Calu3 (cell line): ENCODE results near the gene RDH16. TPM values are rescaled to one million over a fixed set of nuclear protein-coding genes. Genes with fewer than 3 reads are reported as not detected.

Source experiments
- BruUV-seq: library from RNA; stranded (reverse); fragments of 400-500 nt; replicated peaks from 2 replicates; lab custom pipeline; 2021; lab: Mats Ljungman, UMichigan
- CTCF ChIA-PET: fragments of 300-600 bp; sonication (Branson Sonifier 250); formaldehyde crosslinking; loops from one replicate; lab custom pipeline; 2022; ENCODE audit warnings: antibody characterized with exemption; lab: Charles Lee
- DNase-seq: peaks from one replicate; pipeline ENCODE4 v3.0.0; 2022
- H3K27ac Mint-ChIP-seq: one replicate; pipeline ENCODE4 v1.8.0; 2022; ENCODE audit warnings: mixed read lengths; ENCODE audit not compliant: unreplicated experiment
- H3K27me3 Mint-ChIP-seq: one replicate; pipeline ENCODE4 v1.8.0; 2022; ENCODE audit warnings: mixed read lengths; ENCODE audit not compliant: unreplicated experiment
- H3K36me3 Mint-ChIP-seq: one replicate; pipeline ENCODE4 v1.8.0; 2022; ENCODE audit warnings: mild to moderate bottlenecking, moderate library complexity, mixed read lengths; ENCODE audit not compliant: insufficient read depth, unreplicated experiment
- H3K4me1 Mint-ChIP-seq: one replicate; pipeline ENCODE4 v1.8.0; 2022; ENCODE audit warnings: mild to moderate bottlenecking, low read depth, mixed read lengths; ENCODE audit not compliant: unreplicated experiment
- H3K4me3 Mint-ChIP-seq: one replicate; pipeline ENCODE4 v1.8.0; 2022; ENCODE audit warnings: mild to moderate bottlenecking, low read depth, moderate library complexity, mixed read lengths; ENCODE audit not compliant: unreplicated experiment
- H3K9me3 Mint-ChIP-seq: one replicate; pipeline ENCODE4 v1.8.0; 2022; ENCODE audit warnings: low read depth, mixed read lengths; ENCODE audit not compliant: unreplicated experiment
- intact Hi-C: fragments of 100-400 bp; cut with micrococcal nuclease; formaldehyde crosslinking; loops from one replicate; pipeline ENCODE4 v1.10.0; 2022; ENCODE audit not compliant: unreplicated experiment
- total RNA-seq: library from RNA; stranded (reverse); gene quantifications from 2 replicates; pipeline ENCODE4 v1.2.3, GENCODE V29; 2022
- TF ChIP-seq, protein P1 (sequence below): fragments of 200-600 bp; IDR thresholded peaks from one replicate; pipeline ENCODE4 v1.8.0; 2022; ENCODE audit warnings: antibody characterized with exemption; ENCODE audit not compliant: unreplicated experiment

RDH16 gene
- total RNA-seq, 1 experiment from 2014 or later: 0.28 TPM

DNA sequence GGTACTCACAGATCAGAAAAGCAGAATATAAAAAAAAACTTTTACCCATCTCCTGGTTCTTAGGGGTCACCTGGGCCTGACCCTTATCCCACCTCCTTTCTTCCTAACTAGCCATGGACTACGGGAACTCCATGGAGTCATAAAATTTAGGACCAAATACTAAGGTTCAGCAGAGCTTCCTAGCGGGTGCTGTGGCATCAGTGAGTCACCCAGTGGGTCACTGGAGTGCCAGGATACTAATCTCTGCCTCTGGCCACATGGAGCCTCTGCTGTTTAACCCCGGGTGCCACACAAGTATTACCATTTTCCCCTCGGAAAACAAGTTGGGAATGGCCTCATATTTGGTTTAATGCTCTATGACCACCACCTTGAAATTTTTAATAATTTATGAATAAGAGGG lies 42.0 kb upstream of the RDH16 start:
- no TSS peak for BruUV-seq
- CTCF ChIA-PET: no interaction called here
- H3K36me3 Mint-ChIP-seq: no peaks in the 10 kb centered on the region
- no peaks in the 10 kb centered on the region for H3K9me3 Mint-ChIP-seq
- intact Hi-C loops: no loop called here
- no peak overlapping the region for H3K4me3 Mint-ChIP-seq
- H3K4me1 Mint-ChIP-seq: peaks cover 5% of the 10 kb centered on the region
- TF ChIP-seq, protein P1, sequence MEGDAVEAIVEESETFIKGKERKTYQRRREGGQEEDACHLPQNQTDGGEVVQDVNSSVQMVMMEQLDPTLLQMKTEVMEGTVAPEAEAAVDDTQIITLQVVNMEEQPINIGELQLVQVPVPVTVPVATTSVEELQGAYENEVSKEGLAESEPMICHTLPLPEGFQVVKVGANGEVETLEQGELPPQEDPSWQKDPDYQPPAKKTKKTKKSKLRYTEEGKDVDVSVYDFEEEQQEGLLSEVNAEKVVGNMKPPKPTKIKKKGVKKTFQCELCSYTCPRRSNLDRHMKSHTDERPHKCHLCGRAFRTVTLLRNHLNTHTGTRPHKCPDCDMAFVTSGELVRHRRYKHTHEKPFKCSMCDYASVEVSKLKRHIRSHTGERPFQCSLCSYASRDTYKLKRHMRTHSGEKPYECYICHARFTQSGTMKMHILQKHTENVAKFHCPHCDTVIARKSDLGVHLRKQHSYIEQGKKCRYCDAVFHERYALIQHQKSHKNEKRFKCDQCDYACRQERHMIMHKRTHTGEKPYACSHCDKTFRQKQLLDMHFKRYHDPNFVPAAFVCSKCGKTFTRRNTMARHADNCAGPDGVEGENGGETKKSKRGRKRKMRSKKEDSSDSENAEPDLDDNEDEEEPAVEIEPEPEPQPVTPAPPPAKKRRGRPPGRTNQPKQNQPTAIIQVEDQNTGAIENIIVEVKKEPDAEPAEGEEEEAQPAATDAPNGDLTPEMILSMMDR: no peak
- no peak for DNase-seq
- no peak overlapping the region for H3K27ac Mint-ChIP-seq
- H3K27me3 Mint-ChIP-seq: no peaks in the 10 kb centered on the region

DNA sequence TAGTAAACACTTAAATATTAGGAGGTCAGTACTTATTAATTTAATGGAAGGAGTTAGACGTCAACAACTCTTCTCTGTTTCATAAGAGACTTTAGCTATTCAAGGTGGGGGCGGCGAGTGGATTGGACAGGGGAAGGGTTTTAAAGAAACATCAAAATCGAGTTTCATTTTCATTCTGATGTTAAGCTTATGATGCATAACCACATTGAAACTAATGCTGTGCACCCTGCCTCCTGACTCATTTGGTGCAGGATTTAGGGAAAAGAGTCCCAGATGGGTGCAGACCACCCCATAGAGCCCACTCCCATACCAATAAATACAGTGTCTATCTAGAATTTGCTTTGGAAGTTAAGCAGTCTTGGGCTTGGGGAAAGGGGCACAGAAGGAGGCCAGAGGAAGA lies 41.6 kb upstream of the RDH16 start:
- BruUV-seq: no TSS peak
- Mint-ChIP-seq H3K9me3 (no peaks in the 10 kb centered on the region), H3K27me3 (no peaks in the 10 kb centered on the region), H3K36me3 (no peaks in the 10 kb centered on the region), H3K4me3 (no peak overlapping the region), H3K27ac (no peak overlapping the region), H3K4me1 (peaks cover 5% of the 10 kb centered on the region)
- intact Hi-C loops: no loop called here
- TF ChIP-seq, protein P1: no peak
- DNase-seq: no peak
- CTCF ChIA-PET: no interaction called here

DNA sequence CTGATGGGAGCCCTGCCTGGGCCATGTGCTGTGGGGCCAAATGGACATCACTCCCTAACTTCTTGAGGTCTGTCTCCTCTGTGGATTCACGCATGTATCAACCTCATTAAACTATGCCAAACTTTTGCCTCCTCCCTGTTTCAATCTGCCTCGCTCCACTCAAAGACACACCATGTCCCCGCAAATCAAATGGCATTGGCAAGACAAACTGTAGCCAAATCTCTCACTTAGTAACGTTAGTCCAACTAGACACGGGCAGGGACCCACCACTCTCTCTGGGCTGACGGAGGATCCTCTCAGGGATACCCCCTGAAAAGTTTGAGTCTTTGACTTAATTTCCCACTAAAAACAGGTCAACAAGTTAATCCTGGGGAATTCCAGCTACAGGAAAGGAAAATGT lies 40.9 kb upstream of the RDH16 start:
- BruUV-seq: no TSS peak
- H3K9me3 Mint-ChIP-seq: no peaks in the 10 kb centered on the region
- no peak overlapping the region for H3K4me3 Mint-ChIP-seq
- TF ChIP-seq, protein P1: no peak
- no peaks in the 10 kb centered on the region for H3K36me3 Mint-ChIP-seq
- DNase-seq: no peak
- CTCF ChIA-PET: no interaction called here
- no peaks in the 10 kb centered on the region for H3K27me3 Mint-ChIP-seq
- H3K4me1 Mint-ChIP-seq: peaks cover 5% of the 10 kb centered on the region
- H3K27ac Mint-ChIP-seq: no peak overlapping the region
- intact Hi-C loops: no loop called here

DNA sequence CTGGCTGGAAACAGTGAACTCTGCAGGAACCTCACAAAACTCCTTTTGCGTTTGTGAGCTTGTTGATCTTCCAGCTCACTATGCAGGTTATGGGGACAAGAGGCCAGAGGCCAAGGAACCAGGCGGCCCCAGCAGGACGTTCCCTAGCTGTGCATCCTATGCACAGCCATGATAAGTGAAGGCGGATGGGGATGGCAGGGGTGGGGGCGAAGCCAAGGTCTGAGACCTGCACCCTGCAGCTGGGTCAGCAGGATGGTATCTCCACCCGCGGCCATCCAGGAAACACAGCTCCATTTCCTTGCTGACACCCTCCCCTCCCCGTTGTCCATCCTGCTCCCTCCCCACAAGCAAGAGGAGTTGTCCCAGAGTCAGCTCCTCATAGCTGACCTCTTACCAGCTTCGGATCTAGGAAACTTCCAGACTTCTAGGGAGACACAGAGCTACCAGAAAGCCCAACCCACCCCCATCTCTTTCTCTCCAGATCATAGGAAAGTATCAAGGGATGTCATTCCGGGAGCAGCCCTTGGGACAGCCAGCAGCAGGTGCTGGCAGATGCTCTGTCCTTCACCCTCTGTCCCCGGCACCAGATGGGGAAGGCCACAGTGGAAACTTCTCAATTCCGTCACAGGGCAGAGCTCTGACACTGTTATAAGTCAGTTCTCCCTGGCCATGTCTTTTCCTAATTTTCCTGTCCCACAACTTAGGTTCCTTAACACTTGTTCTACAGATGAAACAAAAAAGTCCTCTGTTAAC lies 39.6 kb upstream of the RDH16 start:
- DNase-seq: no peak
- intact Hi-C loops: no loop called here
- Mint-ChIP-seq H3K4me1 (peaks cover 5% of the 10 kb centered on the region), H3K9me3 (no peaks in the 10 kb centered on the region), H3K27ac (no peak overlapping the region), H3K36me3 (no peaks in the 10 kb centered on the region), H3K4me3 (no peak overlapping the region), H3K27me3 (no peaks in the 10 kb centered on the region)
- BruUV-seq: no TSS peak
- TF ChIP-seq, protein P1: no peak
- CTCF ChIA-PET: no interaction called here
